NCI-H1694 (cell line): ENCODE measurements around the gene TAGAP.
A peak's percentile ranks its signal among the peaks of the same experiment; 100 is the strongest.

ENCODE experiments used
- DNase-seq: peaks from one replicate; lab custom pipeline; 2025; lab: John Stamatoyannopoulos, UW

The TAGAP gene

GRCh38 chr6:159044899-159045727, at the start of gene TAGAP:
Gene TAGAP, minus strand, starts transcription at chr6:159044991. Its CDS starts 845 bp downstream, at chr6:159044146.
- DNase-seq = no peak

DNA sequence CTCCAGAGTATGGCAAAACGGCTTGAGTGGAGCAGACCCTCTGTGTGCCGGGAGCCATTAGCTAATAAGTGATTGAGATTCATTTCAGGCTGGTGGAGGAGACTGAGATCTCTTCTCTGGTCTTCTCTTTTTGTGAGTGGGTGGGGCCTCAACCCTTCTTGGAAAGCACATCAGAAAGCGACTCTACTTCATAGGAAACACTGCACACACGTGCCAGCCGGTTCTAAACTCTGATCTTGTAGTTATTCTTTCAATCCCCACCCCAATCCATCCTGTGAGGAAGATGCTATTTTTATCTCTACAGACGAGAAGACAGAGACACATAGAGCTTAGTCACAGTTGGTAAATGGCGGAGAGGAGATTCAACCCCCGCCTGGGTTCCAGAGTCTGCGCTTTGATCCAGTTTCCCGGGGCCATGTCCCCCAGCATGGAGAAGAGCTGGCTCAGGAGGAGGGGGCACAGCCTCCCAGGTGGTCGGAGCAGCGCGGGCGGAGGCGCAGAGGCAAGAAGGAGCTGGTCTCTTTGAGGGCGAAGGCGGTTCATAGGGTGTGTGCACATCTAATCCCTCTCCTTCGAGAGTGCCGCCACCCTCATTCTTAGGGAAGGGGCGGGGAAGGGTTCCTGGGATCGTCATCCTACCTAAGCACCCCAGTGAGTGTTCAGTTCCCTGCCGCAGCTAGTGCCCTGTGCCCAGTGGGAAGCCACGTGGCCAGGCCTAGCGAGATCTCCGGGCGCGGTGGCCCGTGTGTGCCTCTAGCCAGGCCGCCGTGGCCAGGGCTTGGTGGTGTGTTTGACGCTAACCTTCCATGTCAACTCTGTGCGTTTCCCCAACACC, 49.0 kb upstream of the TAGAP start:
- DNase-seq = no peak

DNA sequence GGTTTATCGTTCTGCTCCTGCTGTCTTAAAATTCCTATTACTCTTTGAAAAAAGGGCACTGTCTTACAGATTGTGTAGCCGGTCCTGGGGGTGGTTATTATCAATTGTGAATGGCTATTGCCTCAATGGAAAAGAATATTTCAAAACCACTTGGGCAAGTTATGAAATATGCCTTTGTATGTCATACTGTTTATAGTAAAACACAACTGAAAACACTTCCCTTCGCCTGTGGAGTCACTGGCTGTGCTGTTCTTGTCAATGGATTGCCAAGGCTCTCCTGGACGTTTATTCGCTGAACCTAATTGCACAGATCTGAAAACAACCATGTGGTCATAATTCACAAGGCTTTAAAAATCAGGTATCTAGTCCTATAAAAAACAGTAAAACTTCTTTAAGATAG, 47.8 kb upstream of the TAGAP start:
- no peak for DNase-seq

DNA sequence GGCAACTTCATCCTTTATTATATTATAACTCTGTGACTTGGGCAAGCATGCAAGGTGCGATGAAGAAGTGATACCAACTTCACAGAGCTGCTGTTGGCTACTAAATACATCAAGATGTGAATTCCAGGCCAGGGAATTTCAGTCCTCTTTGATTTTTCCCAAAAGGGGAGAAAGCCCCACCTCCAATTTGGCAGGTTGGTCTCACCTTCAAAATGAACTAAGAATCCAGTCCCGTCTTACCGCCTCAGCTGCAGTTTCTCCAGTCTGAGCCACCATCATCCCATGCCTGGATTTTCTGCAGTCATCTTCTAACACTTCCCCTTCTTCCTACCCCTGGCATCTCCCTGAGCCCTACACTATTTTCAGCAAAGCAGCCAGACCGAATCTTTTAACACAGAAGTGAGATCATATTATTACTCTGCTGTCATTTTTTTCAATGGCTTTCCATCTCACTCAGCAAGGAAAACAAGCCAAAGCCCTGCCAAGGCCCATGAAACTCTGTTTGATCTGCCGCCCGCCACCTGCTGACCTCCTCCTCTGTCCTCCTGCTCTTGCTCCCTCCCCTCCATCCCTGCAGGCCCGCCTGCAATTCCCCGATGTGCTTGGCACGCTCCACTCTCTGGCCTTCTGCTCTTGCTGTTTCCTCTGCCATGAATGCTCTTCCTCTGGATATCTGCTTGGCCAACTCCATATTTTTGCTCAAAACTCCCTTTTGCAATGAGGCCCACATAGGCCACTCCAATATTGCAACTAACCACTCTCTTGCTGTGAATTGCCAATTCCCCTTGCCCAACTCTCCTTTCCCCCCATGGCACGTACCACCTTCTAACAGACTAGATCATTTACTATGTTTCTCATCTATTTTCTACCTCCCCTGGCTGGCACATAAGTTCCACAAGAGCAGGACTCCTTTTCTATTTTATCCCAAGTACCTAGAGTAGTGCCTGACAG, 46.0 kb upstream of the TAGAP start:
- DNase-seq = peak; percentile 64

GRCh38 chr6:159089909-159090308, 45.1 kb upstream of the TAGAP start:
- no peak for DNase-seq

DNA sequence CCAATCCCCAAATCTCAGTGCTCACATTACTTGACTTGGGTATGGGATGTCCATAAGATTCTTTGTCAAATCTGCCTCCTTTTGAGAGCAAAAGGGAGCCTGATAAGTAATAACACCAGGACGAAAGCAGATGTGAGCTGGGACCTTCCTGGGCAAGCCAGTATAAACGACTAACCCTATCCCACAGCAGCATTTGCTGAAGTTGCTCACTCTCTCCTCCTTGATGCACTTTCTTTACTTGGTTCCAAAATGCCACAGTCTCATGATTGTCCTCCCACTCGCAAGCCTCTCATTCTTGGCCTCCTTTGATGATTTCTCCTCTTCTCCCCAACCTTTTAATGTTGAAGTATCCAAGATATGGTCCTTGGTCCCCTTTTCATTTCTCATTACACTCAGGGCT, 44.7 kb upstream of the TAGAP start:
- DNase-seq = no peak

- no peak for DNase-seq
These were observed 41.3 kb upstream of the TAGAP start for GRCh38 chr6:159086033-159086618.

- no peak for DNase-seq
These were observed 40.7 kb upstream of the TAGAP start for GRCh38 chr6:159085396-159085895.

DNA sequence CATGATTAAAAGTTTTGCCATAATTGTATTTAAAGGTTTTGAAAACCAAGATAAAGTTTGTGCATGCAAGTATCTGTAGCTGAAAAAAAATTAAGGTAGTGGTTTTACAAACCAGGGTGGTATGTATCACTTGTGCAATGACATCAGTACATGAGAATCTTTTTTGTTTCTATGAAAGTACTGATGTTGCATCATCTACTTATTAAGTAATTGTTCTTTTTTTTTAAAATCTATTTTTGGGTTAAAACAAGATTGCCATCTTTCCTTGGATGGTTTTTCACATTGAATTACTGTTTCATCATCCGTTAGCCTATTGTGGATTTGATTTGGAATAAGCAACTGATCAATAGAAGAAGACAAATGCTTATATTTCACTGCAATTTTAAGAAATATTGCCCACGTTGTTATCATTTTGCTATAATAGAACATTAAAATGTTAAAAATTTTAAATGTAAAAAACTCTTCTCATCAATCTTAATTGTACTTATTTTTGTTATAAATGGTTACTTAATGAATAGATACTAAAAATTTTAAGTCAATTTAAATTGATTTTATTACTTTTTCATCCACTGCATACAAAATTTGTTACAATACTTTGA, 39.8 kb upstream of the TAGAP start:
- no peak for DNase-seq

DNA sequence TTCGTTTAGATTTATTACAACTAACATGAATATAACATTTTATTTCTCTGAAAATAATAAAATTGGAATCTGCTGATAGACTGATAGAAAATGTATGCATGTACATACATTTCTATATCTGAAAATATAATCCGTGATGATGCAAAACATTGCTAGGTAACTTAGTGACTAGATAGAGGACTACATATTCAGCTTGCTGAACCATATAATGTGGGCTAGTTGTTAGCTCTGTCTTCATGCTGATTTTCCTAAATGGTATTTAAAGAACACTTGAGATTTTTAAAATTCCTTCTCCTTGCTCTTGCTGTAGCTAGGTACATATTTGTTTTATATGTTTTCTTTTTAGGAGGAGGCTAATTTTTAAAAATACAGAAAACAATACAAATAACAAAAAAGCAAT, 38.4 kb upstream of the TAGAP start:
- DNase-seq = no peak

- DNase-seq = no peak
These were observed 37.4 kb upstream of the TAGAP start for GRCh38 chr6:159082039-159082815.

GRCh38 chr6:159080217-159080976, 35.6 kb upstream of the TAGAP start:
- DNase-seq = no peak

DNA sequence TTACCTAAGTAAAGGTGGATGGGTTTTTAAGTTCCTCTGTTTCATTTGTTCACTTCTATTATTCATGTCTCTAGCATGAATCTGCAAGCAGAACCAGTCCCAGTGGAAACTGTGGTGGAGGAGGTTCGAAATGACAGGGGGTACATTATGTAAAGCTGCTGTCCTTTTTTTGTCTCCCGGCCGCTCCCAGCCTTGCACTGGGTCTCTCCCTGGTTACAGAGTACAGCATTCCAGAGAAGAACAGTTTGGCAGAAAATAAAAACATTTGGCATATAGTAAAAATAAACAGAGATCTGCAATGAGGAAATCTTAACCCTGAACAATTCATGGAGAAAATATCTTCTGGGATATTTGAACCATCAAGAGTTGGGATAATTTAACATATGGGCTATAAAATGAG, 34.6 kb upstream of the TAGAP start:
- no peak for DNase-seq

DNA sequence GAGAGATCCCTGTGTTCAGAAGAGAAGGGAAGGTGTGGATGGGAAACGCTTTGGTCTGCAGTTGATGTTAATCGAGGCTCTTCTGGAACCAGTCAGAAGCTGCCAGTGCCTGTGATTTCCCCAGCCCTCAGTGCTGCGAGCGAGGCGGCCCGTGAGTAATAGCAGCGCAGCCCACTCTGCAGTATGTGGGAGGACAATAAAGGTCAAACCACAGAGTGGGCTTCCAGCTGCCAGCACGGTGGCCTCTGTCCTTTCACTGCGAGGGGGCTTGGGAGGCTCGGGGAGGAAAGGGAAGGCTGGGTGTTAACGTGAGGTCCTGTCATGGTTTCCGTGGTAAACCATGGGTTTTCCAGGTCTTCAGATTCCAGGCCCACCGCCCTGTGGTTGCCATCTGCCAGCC, 32.3 kb upstream of the TAGAP start:
- no peak for DNase-seq

DNA sequence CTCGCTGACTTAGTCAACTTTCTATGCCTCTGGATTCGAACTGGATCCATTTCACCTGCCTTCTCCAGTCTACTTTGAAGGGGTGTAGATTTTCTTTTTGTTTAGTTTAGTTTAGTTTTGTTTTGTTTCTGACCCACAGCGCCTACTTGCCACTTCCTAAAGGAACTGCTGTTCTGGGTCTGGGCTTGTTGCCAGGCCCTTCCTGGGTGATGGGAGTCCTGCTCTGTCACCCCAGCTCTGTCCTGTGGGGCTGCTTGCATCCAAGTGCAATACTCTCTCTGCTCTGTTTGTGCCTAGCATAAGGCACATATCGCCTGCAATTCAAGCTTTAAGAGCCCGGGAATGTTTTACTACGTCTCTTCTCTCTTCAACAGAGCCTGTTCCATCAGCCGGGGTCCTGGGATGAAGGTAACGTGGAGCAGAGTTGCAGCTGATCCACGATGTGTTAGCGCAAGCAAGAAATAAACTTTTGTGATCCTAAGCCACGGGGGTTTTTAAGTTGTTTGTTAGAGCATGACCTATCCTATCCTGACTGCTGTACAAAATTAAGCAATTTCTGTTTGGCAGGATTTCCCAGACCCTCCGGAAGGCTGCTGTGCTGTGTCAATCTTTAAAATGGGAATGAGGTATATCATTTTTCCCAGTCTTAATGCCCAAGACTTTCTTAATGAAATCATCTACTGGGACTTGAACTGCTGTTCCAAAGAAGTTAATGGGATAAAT, 30.9 kb upstream of the TAGAP start:
- peak; percentile 30 for DNase-seq

GRCh38 chr6:159074876-159075275, 30.1 kb upstream of the TAGAP start:
- peak; percentile 51 for DNase-seq

- no peak for DNase-seq
These were observed 29.4 kb upstream of the TAGAP start for GRCh38 chr6:159074120-159074684.
